ENCODE data around the gene NFRKB.

DNA sequence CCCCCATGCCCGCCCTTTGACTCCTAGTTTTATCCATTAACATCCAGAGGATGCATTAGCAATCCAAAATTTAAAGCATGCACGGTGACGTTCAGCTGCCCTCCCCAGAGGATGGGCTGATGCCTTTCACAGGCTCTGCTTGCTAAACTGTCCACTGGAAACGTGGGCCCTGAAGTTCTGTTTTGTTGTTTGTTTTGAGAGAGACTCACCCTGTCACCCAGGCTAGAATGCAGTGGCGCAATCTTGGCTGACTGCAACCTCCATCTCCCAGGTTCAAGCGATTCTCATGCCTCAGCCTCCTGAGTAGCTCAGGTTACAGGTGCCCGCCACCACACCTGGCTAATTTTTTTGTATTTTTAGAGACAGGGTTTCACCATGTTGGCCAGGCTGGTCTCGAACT lies 39.3 kb downstream of the NFRKB start:
- TF ChIP-seq POLR2AphosphoS5 (IDR thresholded peaks at IDR 0.05; ENCODE audit: insufficient read depth in 1 of 2, low read depth in 1 of 2): no peak
- TF ChIP-seq, protein P1, sequence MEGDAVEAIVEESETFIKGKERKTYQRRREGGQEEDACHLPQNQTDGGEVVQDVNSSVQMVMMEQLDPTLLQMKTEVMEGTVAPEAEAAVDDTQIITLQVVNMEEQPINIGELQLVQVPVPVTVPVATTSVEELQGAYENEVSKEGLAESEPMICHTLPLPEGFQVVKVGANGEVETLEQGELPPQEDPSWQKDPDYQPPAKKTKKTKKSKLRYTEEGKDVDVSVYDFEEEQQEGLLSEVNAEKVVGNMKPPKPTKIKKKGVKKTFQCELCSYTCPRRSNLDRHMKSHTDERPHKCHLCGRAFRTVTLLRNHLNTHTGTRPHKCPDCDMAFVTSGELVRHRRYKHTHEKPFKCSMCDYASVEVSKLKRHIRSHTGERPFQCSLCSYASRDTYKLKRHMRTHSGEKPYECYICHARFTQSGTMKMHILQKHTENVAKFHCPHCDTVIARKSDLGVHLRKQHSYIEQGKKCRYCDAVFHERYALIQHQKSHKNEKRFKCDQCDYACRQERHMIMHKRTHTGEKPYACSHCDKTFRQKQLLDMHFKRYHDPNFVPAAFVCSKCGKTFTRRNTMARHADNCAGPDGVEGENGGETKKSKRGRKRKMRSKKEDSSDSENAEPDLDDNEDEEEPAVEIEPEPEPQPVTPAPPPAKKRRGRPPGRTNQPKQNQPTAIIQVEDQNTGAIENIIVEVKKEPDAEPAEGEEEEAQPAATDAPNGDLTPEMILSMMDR (IDR thresholded peaks at IDR 0.05): no peak
